ENCODE data around the gene FLT3LG.
A peak's percentile ranks its signal among the peaks of the same experiment; 100 is the strongest.

Gene FLT3LG

DNA sequence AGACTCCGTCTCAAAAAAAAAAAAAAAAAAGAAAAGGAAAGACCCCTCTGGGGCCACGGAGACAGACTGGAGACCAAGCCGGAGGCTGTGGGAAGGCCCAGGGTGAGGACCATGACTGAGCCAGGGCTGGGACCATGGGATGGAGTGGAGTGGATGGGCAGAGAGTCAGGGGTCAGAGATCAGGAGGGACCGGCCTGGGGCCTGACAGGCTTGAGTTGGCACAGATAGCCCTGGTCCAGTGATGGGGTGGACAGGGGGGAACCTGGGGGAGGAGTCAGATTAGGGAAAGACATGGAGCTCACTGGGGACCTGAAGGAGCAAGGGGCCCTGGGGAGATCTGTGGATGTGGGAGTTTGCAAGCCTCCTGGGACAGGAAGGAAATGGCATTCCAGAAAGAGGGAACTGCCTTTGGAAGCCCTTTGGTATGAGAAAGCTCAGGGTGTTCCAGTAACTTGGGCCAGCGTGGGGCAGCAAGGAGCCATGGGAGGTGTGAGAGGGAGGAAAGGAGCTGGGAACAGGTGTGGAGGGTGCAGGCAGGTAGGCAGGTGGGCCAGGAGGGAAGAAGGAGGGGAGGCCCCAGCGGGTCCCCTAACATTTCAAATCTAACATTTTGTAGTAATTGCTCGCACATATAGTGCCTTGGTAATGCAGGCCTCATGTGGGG lies 7.1 kb downstream of the FLT3LG start:
- no peak for DNase-seq (ENCODE audit: low read depth, low spot score)
- H3K4me3 ChIP-seq (ENCODE audit: low read length) = no peak overlapping the region

DNA sequence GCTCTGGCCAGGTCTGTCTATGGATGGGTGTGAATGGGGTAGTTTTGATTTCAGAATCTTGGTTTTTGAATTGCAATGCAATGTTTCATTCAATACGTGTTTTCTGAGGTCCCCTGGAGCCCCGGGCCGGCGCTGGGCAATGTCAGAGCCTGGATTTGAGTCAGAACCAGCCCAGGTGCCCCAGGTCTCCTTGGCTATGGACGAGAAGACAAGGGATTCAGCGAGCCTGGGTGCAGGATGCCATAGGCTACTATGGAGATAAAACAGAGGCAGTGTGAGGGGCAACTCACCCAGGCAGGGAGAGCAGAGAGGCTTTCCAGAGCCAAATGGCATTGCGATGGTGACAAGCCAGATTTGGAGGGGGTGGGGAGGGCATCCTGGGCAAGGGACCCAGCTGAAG lies 12.2 kb downstream of the FLT3LG start:
- no peak overlapping the region for H3K4me3 ChIP-seq (ENCODE audit: low read length)
- DNase-seq (ENCODE audit: low read depth, low spot score) = no peak

DNA sequence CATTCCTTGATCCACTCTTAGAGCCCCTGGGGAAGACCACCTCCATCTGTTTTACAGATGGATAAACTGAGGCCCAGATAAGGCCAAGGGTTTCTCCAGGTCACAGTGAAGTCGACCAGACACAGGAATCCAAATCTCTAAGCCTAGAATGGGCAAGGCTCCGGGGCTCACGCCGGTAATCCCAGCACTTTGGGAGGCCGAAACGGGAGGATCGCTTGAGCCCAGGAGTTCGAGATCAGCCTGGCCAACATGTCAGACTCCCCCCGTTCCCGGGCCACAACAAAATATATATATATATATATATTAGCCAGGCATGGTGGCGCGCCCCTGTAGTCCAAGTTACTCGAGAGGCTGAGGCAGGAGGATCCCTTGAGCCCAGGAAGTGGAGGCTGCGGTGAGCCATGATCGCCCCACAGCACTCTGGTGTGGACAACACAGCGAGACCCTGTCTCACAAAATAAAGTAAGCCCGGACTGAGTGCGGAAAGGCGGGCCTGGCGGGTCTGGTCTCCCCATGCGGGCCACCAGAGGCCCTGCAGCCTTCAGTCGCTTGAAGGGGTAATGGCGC lies 12.8 kb downstream of the FLT3LG start:
- DNase-seq (ENCODE audit: low read depth, low spot score) = no peak
- peak overlapping the region; percentile 45 for H3K4me3 ChIP-seq (ENCODE audit: low read length)

DNA sequence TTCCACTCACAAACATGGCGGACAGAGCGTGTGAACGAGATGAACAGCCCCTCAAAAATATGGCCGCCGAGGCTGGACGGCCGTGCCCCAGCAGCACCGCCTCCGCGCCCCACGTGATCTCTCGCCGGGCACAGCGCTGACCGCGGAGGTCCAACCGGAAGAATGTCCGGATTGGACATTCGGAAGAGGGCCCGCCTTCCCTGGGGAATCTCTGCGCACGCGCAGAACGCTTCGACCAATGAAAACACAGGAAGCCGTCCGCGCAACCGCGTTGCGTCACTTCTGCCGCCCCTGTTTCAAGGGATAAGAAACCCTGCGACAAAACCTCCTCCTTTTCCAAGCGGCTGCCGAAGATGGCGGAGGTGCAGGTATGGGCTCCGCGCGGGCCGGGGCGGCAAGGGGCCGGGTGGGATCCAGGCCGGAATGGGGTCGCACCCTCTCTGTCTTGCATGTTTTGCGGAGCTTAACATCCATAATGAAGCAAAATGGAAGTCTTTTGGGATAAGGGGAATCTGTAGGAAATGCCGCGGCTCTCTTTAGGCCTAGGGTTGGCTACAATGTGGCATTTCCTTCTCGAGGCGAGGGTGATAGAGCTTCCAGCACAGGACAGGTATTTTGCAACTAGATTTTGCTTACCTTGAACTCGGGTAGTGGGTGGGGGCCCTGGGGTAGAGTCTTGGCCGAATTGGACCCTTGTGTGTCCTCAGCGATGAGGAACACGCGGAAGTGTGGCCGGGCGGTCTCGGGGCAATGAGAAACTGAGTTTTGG lies 13.4 kb downstream of the FLT3LG start, which contains the start of gene RPL13A:
RPL13A (plus strand) TSS at position 332 of the 769 bp plus-strand sequence; CDS start at position 354, 22 bp downstream.
- H3K4me3 ChIP-seq (ENCODE audit: low read length) = peak within 1 kb of the TSS; percentile 100
- peak; percentile 99 for DNase-seq (ENCODE audit: low read depth, low spot score)

DNA sequence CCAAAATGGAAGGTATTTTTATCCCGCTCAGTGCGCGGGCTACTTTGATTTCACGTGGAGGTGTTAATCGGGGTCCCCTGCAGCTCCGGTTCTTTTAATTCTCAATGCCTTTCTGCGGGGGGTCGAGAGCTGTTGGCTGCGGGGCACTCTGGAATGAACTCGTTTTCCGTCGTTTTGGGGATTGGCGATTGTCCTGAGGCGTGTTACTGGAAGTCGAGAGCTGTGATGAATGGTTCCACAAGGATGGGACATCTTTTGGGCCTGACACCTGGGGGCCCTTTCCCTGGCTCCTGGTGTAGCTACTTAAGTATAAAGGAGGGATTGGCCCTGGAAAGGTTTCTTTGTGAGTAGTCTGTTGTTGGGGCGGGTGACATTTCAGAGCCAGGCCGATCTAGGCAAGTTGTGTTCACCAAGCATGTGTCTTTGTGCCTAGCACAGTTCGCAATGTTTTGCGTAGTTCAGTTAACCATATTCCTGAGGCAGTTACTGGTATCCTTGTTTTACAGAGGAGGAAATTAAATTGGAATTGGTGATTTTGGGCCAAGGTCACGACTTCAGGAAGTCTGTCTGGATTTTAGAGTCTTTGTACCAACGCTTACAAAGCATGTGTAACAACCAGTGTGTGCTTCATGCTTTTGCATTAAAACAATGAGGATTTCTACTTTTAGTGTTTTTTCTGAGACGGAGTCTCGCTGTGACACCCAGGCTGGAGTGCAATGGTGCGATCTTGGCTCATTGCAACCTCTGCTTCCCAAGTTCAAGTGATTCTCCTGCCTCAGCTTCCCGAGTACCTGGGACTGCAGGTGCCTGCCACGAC lies 14.2 kb downstream of the FLT3LG start:
- peak overlapping the region; percentile 100 for H3K4me3 ChIP-seq (ENCODE audit: low read length)
- no peak for DNase-seq (ENCODE audit: low read depth, low spot score)

DNA sequence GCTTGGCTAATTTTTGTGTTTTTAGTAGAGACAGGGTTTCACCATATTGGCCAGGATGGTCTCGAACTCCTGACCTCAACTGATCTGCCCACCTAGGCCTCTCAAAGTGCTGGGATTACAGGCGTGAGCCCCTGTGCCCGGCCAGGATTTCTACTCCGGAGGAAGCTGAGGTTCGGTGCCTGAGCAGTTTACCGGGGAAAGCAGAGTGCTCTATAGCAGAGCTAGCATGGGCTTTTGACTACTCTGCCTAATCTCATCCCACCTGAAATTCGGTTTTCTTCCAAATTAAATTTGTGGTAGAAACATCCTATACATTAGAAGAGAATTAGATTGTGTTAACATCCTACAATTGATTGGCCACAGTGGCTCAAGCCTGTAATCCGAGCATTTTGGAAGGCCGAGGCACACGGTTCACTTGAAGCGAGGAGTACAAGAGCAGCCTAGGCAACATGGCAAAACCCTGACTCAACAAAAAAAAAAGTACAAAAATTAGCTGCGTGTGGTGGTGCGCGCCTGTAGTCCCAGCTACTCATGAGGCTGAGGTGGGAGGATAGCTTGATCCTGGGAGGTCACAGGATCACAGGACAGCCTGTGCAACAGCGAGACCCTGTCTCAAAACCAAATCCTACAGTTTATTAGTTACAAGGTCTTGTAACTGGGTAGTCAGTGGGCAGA lies 15.0 kb downstream of the FLT3LG start:
- peak overlapping the region; percentile 100 for H3K4me3 ChIP-seq (ENCODE audit: low read length)
- no peak for DNase-seq (ENCODE audit: low read depth, low spot score)

DNA sequence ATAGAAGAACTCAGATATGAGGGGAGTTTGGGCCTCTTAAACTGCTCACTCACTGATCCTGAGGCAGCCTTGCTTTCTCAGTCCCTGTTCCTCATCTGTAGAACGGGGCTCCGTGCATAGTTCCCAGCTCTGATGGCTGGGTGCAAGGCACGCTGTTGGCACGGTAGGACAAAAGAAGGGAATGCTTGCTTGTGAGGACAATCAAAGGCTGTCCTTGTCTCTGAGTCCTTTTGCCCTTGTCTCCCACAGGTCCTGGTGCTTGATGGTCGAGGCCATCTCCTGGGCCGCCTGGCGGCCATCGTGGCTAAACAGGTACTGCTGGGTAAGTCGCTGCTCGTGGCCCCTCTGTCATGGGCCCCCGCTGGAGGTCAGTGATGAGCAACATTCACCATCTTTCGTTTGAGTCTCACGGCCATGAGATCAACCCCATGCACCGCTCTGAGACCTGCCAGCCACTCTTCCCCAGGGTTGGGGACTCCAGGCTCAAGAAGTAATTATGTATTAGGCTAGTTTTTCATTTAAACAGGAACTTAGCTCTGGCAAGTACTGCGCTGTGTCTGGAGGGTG lies 15.7 kb downstream of the FLT3LG start:
- H3K4me3 ChIP-seq (ENCODE audit: low read length) = peak overlapping the region; percentile 100
- no peak for DNase-seq (ENCODE audit: low read depth, low spot score)

DNA sequence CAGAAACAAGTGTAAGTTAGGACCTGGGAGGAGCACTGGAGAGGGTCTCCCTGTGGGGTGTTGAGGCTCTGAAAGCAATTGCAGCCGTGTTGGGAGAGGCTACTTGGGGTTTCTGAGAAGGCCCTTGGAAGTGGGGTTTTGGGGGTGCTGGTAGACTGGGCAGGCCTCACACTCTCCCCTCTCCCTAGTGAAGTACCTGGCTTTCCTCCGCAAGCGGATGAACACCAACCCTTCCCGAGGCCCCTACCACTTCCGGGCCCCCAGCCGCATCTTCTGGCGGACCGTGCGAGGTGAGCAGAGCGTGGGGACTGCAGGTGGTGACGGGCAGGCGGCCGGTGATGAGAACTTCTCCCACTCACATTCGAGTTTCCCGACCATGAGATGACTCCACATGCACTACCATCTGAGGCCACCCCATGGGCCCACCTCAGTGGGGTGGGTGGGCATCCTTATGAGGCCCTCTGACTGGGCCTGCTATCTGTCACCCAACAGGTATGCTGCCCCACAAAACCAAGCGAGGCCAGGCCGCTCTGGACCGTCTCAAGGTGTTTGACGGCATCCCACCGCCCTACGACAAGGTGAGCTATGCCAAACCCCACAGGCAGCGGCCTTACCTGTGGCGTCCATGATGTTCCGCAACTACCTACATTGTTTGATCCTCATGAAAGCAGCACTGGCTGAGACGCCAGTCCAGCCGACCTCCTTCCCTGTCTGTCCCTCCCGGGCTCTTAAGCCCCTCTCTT lies 16.4 kb downstream of the FLT3LG start:
- H3K4me3 ChIP-seq (ENCODE audit: low read length) = no peak overlapping the region
- DNase-seq (ENCODE audit: low read depth, low spot score) = no peak

DNA sequence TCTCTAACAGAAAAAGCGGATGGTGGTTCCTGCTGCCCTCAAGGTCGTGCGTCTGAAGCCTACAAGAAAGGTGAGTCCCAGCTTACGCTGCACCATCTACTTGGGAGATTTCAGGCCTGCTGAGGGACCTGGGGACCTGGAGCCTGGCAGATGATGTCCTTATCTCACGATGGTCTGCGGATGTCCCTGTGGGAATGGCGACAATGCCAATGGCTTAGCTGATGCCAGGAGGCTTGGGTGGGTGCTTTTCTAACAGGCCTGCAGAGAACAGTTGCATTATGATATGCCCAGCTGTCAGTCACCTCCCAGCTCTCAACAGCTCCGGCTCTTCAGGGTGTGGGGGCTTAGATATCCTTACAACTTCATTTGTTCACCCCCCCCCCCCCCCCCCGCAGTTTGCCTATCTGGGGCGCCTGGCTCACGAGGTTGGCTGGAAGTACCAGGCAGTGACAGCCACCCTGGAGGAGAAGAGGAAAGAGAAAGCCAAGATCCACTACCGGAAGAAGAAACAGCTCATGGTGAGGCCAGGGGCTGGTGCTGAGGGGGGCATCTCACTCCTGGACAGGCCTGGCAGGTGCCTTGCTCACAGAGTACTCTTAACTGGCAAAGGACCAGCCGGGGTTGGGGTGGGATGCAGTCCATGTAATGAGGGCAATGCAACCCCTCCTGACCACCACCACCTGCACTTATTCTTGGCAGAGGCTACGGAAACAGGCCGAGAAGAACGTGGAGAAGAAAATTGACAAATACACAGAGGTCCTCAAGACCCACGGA lies 17.2 kb downstream of the FLT3LG start:
- DNase-seq (ENCODE audit: low read depth, low spot score) = no peak
- H3K4me3 ChIP-seq (ENCODE audit: low read length) = no peak overlapping the region

DNA sequence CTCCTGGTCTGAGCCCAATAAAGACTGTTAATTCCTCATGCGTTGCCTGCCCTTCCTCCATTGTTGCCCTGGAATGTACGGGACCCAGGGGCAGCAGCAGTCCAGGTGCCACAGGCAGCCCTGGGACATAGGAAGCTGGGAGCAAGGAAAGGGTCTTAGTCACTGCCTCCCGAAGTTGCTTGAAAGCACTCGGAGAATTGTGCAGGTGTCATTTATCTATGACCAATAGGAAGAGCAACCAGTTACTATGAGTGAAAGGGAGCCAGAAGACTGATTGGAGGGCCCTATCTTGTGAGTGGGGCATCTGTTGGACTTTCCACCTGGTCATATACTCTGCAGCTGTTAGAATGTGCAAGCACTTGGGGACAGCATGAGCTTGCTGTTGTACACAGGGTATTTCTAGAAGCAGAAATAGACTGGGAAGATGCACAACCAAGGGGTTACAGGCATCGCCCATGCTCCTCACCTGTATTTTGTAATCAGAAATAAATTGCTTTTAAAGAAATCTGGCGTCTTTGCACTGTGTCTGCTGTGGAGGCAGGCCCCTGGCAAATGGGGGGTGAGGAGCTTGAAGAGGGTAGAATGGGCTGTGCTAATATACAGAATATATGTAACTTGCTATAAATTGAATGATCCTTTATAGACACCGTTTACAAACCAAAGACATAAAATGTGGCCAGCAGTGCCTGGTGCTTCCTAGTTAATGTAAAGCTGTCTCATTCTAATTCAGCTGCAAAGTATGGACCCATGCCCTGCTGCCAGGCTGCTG lies 18.0 kb downstream of the FLT3LG start:
- no peak for DNase-seq (ENCODE audit: low read depth, low spot score)
- no peak overlapping the region for H3K4me3 ChIP-seq (ENCODE audit: low read length)

DNA sequence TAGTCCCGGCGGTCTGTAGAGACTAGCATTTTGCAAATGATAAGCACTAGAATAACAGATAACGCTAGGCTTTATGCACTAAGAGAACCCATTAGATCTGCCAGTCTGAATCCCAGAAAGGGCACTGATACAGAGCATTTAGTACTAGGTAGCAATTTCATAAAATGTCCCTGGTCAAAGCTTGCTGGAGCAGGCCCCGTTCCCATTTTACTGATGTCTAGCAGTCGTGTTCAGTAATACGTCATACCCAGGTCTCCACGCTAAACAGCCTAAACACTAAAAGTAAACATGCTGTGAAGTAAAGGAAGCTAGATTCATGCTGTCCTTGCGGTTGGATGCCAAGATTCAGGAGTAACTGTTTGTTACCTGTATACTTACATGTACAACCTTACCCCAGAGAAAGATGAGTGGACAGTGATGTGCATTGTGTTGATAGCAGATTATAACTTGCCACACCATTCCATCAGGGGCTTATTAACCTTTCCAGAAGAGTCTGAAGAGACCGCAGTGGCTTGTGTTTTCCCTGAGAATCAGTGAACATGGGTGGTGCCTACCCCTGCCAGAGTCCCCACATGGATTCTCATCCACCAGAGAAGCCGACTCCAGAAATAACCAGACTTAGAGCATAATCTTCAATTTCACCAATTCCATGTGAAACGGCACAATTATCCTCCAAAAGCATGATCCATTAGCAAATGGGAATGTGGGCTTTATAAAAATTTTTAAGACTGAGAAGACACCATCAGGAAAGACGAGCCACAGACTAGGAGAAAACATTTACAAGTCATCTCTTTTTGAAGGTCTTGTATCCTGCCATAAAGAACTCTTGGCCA lies 18.8 kb downstream of the FLT3LG start:
- H3K4me3 ChIP-seq (ENCODE audit: low read length) = no peak overlapping the region
- DNase-seq (ENCODE audit: low read depth, low spot score) = no peak

DNA sequence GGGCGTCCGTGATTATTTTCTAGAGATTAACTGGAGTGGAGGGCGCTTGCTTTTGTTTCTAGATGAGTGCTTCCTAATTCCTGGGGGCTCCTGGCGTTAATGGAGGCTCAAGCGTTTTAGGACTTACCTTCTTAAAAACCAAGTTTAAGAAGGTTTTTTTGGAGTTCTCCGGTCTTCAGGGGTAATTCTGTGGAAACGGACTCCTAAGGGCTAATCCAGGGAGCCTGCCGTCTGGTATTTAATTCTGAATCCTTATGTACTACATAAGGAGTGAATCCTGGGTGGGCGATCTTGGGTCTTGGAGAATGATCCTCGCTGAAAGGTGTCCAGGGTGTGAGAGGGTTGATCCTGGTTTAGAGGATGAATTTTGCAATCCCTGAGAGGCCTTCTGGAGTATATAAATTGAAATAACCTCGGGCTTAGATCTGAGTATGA lies 22.6 kb downstream of the FLT3LG start:
- H3K4me3 ChIP-seq (ENCODE audit: low read length) = peak overlapping the region; percentile 100
- no peak for DNase-seq (ENCODE audit: low read depth, low spot score)

DNA sequence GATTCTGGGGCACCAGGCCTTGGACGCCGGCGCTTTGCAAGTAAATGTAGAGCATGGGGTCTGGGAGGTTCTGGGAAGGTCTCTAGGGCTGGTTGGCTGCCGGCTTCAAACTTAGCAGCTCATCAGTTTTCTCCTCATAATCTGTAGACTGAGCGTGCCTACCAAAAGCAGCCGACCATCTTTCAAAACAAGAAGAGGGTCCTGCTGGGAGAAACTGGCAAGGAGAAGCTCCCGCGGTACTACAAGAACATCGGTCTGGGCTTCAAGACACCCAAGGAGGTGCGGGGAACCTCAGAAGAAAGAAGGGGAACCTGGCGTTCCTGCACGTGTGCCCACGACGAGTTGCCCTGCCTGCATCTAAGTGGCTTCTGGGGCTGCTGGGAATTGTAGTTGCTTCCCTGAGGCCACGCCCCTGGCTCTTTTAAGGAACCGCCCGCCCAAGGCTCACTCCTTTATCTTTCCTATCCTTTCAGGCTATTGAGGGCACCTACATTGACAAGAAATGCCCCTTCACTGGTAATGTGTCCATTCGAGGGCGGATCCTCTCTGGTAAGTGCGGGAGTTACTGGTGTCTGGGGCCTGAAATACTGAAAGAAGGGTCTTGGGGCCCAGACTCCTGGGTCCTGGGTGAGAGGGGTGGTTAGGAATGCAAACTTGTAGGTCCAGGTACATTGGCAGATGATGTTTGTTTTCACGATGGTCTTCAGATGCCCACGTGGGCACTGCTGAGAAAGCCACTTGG lies 23.2 kb downstream of the FLT3LG start:
- peak overlapping the region; percentile 100 for H3K4me3 ChIP-seq (ENCODE audit: low read length)
- DNase-seq (ENCODE audit: low read depth, low spot score) = peak; percentile 70

DNA sequence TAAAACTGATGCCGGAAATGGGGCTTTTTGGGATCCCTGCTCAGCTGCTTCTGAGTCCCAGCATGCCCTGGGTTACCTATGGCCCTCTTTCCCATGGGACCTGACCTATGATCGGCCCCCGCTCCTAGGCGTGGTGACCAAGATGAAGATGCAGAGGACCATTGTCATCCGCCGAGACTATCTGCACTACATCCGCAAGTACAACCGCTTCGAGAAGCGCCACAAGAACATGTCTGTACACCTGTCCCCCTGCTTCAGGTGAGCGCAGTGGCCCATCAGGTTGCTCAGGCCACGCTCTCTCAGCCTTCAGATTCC lies 23.7 kb downstream of the FLT3LG start:
- no peak for DNase-seq (ENCODE audit: low read depth, low spot score)
- H3K4me3 ChIP-seq (ENCODE audit: low read length) = peak overlapping the region; percentile 100

DNA sequence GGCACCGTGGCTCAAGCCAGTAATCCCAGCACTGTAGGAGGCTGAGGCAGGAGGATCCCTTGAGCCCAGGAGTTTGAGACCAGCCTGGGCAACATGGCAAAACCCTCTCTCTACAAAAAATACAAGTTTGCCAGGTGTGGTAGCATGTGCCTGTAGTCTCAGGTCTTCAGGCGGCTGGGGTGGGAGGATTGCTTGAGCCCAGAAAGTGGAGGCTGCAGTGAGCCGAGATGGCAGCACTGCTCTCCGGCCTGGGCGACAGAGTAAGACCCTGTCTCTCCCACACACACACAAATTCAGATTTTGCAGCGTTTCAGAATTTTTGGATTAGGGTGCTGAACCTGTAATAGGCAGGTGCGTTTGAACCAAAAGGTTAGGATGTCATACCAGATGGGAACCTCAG lies 24.5 kb downstream of the FLT3LG start:
- no peak overlapping the region for H3K4me3 ChIP-seq (ENCODE audit: low read length)
- DNase-seq (ENCODE audit: low read depth, low spot score) = no peak

Measured in Jurkat, Clone E6-1 (cell line).